ENCODE measurements around the gene C20orf141. TPM values are rescaled to one million over a fixed set of nuclear protein-coding genes. Genes with fewer than 3 reads are reported as not detected.
"Not testable (repeated sequence)": the region's sequence is repeated elsewhere in the genome, so short reads cannot be mapped to it uniquely, and the experiment has no call there.

Gene C20orf141, protein sequence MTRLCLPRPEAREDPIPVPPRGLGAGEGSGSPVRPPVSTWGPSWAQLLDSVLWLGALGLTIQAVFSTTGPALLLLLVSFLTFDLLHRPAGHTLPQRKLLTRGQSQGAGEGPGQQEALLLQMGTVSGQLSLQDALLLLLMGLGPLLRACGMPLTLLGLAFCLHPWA
- total RNA-seq = not detected
- long read RNA-seq = 0 reads

DNA sequence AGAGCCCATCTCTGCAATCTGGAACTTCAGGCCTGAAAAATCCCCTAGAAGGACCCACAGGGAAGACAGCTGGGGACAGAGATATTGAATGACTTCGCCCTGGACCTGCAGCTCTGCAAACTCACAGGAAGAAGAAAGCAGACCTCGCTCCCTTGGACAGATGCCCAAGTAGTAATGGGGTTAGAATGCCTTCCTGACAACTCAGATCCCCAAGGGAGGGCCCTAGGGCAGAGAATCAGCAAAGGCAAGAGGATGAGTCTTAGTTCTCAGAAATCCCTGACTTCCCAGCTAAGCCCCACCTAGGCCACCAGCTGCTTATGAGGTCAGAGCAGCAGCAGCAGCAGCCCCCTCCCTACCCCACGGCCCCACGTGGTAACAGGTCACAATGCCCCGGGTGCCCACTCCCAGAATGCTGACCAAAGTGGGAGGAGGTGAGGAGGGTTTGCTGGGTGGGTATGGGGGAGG is at the start of gene C20orf141:
Gene C20orf141, plus strand, starts transcription at position 401 of the 465 bp plus-strand sequence. CDS start 198 bp downstream, outside the sequence.
- ATAC-seq (peak; percentile 37), DNase-seq (ENCODE audit: missing footprints) (peak; percentile 52)
- intact Hi-C loops (cut with DNase I) = no loop called here

DNA sequence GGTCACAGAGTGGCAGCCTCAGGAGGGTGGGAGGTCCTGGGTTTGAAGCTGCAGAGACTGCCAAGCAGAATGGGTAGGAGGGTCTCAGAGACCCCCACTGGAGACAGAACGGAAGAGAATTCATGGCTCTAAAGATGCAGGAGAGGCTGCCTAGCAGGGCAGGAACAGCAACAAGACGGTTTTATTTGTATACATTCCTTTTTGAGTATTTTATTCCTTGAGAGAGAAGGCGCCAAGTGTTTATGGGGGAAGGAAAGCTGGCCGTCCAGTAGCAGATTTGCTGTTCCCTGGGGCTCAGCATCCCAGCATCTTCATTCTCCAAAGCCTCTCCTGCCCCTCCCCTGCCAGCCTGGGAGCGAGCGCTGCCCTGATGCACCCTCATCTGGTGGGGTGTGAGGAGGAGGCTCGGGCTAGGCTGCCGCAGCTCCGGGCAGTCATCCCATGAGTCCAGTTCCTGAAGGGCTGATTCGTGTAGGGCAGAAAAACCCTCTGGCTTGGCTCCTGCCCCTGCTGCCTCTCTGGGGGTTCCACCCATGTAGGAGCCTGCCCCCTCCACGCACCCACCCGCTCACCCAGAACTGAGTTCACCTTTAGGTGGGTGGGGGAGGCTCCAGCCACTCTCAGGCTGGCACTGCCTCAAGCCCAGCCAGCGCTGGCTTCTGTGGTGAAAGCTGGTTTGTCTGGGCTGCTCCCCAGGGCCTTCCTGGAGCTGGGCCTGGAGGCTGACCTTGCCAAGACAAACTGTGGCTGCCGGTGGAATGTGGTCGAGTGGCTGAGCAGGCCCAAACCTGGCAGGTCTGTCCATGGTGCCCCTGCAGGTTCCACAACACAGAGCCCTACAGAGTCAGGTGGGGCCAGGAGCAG is 46.8 kb upstream of the C20orf141 start:
- intact Hi-C loops (cut with DNase I) = no loop called here
- DNase-seq (ENCODE audit: missing footprints) (no peak), ATAC-seq (peak; percentile 68)

DNA sequence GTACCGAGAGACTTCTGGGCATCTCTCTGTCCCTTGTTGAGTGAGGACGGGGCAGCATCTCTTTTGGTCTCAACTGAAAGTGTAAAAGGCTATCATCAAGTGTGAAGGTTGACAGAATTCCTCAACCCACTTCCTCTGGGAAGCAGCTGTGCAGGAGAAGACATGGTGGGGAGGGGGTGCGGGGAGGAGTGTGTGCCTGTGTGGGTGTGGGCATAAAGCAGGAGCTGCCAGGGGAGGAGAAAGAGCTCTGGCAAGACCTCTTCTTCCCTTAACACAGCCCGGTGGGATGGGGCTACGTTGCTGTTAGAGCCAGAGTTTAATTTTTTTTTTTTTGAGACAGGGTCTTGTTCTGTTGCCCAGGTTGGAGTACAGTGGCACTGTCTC is 46.2 kb upstream of the C20orf141 start:
- intact Hi-C loops (cut with DNase I) = no loop called here
- no peak for DNase-seq (ENCODE audit: missing footprints)
- ATAC-seq = no peak

DNA sequence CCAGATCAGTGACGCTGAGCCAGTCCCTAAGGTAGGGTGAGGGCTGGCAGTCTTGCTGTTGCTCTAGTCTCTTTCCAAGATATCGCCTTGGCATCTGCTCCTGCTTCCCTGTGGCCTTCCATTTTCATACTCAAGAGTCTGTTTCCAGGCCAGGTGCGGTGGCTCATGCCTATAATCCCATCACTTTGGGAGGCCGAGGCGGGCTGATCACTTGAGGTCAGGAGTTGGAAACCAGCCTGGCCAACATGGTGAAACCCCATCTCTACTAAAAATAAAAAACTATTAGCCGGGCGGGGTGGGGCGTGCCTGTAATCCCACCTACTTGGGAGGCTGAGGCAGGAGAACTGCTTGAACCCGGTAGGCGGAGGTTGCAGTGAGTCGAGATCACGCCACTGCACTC is 44.7 kb upstream of the C20orf141 start:
- intact Hi-C loops (cut with DNase I); ATAC-seq: not testable (repeated sequence)

DNA sequence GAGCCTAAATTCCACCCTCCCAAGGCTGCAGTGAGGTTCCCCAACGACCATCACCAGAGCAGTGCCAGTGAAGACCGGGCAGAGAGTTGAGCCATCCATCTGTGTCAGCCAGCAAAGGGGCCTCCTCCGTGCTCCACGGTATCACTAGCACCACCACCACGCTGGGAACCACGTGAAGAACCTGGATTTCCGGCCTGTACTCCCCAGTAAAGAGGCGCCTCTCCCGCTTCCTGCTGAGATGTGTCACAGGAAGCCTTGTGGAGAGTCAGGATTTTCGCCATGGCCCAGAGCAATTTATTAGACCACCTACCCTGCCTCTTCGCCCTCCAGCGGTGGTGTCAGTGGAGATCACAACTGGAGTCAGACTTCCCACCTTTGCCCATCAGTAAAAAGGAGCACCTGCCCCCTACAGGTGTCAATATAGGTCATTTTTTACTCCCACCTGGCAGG is 43.1 kb upstream of the C20orf141 start:
- intact Hi-C loops (cut with DNase I) = no loop called here
- ATAC-seq = no peak

More for the DNA sequence above, 44.7 kb upstream of the C20orf141 start:
- DNase-seq (ENCODE audit: missing footprints) = peak; percentile 52

DNA sequence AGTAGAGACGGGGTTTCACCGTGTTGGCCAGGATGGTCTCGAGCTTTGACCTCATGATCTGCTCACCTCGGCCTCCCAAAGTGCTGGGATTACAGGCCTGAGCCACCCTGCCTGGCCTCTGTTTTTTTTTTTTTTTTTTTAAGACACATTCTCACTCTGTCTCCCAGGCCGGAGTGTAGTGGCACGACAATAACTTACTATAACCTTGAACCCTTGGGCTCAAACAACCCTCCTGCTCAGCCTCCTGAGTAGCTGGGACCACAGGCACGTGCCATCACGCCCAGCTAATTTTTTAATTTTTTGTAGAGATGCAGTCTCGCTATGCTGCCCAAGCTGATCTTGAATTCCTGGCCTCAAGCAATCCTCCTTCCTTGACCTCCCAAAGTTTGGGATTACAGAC is 41.0 kb upstream of the C20orf141 start:
- DNase-seq (ENCODE audit: missing footprints) (no peak), ATAC-seq (no peak)
- intact Hi-C loops (cut with DNase I) = no loop called here

More for the DNA sequence above, 43.1 kb upstream of the C20orf141 start:
- peak; percentile 26 for DNase-seq (ENCODE audit: missing footprints)

DNA sequence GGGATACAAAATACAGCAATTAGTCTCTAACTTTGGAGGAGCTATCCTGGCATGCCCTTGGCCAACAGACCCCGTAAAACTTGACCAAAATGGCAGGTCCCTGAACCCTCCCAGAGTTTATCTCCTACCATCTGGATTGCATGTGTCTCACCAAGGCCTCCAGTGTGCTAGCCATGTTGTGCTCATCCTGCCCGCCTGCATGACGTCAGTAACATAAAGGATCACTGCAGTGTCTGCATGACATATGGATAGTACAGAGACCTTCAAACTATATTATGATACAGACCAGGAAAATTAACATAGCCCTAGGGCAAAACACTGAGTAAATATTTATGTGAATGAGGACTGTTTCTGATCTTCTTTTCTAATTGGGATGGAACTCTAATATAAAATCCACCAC is 39.6 kb upstream of the C20orf141 start:
- no peak for DNase-seq (ENCODE audit: missing footprints)
- ATAC-seq = no peak
- intact Hi-C loops (cut with DNase I) = no loop called here

DNA sequence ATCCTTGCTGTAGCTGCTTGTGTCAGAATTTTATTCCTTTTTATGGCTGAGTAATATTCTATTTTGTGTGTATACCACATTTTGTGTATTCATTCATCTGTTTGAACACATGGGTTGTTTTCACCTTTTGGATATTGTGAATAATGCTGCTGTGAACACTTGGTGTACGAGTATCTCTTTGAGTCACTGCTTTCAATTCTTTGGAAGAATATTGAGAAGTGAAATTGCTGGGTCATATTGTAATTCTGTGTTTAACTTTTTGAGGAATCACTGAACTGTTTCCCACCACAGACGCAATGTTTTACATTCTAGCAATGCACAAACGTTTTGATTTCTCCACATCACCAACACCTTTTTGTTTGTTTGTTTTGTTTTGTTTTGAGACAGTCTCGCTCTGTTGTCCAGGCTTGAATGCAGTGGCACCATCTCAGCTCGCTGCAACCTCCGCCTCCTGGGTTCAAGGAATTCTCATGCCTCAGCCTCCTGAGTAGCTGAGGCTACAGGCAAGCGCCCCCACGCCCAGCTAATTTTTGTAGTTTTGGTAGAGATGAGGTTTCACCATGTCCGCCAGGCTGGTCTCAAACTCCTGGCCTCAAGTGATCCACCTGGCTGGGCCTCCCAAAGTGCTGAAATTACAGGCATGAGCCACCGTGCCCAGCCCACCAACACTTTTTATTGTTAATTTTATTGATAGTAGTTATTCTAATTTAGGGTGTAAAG is 36.0 kb upstream of the C20orf141 start:
- DNase-seq (ENCODE audit: missing footprints) = no peak

DNA sequence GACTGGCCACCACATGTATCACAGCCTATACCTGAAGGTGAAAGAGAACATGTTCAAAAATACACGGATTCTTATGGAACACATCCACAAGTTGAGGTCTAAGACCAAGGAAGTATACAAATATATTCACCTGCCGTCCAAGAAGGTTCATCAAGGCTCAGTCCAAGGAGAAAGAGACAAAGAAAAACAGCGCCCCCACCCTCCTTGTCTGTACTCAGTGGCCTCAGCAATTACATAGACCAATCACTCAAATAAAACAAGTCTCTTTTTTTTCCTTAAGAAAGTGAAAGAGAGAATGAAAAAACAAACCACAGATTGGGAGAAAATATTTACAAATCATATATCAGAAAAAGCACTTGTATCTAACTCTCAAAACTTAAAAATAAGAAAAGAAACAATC is 33.8 kb upstream of the C20orf141 start:
- intact Hi-C loops (cut with DNase I) = loop anchor here (10.0 kb wide), 1 partner anchor 924 kb away; no protein-coding TSS in a partner anchor
- DNase-seq (ENCODE audit: missing footprints) = no peak
- ATAC-seq = no peak

More for the DNA sequence above, 36.0 kb upstream of the C20orf141 start:
- no peak for ATAC-seq
- intact Hi-C loops (cut with DNase I) = no loop called here

DNA sequence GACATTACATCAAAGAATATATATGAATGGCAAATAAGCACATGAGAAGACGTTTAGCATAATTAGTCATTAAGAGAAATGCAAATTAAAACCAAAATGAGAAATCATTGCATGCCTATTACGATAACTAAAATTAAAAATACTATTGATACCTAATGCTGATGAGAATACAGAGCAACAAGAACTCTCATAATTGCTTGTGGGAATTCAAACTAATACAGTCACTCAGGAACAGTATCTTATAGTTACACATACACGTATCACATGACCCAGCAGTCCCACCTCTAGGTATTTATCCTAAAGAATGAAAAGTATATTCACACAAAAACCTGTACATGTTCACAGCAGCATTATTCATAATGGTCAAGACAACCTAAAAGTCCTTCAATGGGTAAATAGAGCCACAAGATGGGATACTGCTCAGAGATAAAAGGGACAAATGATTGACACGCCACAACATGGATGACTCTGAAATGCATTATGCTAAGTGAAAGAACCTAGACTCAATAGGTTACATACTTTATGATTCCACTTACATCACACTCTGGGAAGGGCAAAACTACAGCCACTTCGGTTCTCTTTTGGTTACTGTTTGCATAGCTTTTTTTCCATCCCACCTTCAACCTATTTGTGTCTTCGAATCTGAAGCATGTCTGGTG is 30.8 kb upstream of the C20orf141 start:
- DNase-seq (ENCODE audit: missing footprints) (no peak), ATAC-seq (no peak)
- intact Hi-C loops (cut with DNase I) = loop anchor here (10.0 kb wide), 1 partner anchor 921 kb away; no protein-coding TSS in a partner anchor

DNA sequence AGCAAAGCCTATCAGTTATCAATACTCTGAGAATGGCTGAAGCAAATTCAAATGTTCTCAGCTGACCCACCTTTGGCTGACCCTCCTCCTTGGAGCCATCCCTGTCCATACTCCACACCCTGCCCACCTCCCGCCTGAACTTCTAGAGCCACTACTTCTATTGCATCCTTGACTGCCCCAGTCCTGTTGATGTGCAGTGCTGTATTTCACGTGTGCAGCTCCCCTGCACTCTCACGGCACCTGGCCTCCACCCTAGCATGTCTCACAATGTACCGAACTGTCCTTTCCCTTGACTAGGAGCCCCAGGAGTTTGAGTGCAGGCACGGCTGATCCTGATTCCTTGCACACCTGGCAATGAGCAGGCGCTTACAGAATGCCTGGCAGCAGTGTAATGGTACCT is 21.3 kb upstream of the C20orf141 start:
- intact Hi-C loops (cut with DNase I) = no loop called here
- DNase-seq (ENCODE audit: missing footprints) (no peak), ATAC-seq (no peak)

DNA sequence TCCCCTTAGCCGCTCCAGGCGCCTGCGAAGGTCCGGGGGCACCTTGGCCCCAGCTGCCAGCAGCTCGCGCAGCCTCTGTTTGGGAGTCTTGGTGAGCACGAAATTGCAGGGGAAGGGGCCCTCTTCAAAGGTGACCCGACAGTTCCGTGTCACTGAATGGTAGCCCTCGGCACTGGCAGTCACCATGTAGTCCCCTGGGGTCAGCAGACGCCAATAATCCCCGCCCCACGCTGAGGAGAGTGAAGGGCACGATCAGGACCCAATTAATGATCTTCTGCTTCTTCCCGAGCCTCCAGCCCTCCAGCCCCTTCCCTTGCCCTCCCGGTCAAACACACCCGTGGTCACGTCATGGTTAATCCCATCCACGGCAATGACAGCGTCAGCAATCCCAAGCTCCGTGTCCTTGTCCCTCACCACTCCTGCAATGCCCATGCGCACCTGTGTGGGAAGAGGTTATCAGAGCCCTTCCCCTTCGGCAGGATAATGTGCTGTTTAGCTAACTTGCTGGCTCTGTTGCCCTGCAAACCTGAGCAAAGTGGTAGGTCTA is 20.5 kb upstream of the C20orf141 start:
- no peak for DNase-seq (ENCODE audit: missing footprints)
- intact Hi-C loops (cut with DNase I) = no loop called here
- ATAC-seq = no peak

DNA sequence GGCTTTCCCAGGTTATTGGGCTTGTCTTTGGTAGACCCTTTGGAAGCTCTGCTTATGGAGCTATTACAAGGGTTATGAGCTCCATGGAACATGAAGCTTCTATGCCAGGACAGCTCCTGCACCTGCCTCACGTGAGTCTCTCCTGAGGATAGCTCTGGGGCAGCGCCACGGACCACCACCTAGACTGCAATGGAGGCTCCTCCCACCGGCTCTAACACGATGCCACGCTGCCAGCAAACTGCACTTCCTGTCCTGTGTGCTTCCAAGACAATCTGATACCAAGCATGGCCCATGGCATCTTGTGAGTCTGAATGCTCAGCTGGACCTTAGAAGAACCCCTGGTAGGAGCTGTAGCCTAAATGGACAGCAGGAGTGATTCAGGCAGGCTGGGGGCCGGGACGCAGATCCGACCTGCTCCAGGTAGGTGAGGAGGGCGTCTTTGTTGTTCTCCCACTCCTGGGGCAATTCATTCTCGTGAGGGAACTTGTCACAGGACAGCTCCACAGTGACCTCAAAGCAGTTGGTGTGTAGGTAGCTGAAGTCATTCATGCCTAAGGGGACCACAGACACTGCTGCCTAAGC is 19.8 kb upstream of the C20orf141 start:
- intact Hi-C loops (cut with DNase I) = no loop called here
- ATAC-seq (no peak), DNase-seq (ENCODE audit: missing footprints) (no peak)

DNA sequence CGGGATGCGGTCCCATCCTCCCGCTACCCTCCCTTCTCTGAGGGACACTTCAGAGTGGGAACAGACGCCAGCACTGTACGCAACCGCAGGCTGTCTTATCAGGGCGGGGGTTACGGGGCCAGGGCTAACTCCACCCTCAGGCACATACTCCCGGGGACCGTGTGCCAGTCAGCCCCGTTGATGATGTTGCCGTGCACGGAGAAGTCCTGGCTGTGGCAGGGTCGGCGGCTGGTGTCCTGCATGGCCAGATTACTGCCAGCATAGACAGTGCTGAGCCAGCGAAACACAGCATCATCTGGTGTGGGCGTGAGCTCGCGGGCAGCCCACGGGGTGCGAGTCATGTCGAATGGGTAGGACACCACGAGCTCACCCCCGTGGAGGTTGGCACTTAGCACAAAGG is 19.3 kb upstream of the C20orf141 start:
- intact Hi-C loops (cut with DNase I) = no loop called here
- ATAC-seq (no peak), DNase-seq (ENCODE audit: missing footprints) (no peak)

DNA sequence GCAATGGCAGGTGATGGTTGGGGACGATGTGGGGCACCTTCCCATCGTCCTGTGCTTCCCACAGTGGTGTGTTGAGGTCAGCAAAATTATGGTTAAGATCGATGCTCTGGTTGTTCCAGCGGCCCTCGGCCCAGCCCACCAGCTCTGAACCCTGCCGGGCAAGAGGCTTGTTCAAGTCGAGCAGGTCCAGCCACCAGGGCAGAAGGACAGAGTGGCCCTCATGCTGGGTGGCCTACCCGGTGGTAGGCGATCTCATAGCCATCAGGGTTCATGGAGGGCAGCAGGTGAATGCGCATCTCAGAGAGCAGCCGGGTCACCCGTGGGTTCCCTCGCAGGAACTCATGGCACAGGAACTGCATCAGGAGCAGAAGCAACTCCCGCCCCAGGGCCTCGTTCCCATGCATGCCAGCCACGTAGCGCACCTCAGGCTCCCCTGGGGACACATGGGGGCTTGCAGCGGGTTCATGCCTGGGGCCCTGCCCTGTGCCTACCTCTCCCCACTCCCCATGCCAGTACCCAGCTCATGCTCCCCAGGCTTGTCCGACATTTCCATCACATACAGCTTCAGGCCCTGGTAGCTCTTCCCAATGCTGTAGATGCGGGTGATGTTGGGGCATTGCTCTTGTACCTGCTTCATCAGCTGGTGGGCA is 18.7 kb upstream of the C20orf141 start:
- intact Hi-C loops (cut with DNase I) = no loop called here
- DNase-seq (ENCODE audit: missing footprints) (no peak), ATAC-seq (no peak)

DNA sequence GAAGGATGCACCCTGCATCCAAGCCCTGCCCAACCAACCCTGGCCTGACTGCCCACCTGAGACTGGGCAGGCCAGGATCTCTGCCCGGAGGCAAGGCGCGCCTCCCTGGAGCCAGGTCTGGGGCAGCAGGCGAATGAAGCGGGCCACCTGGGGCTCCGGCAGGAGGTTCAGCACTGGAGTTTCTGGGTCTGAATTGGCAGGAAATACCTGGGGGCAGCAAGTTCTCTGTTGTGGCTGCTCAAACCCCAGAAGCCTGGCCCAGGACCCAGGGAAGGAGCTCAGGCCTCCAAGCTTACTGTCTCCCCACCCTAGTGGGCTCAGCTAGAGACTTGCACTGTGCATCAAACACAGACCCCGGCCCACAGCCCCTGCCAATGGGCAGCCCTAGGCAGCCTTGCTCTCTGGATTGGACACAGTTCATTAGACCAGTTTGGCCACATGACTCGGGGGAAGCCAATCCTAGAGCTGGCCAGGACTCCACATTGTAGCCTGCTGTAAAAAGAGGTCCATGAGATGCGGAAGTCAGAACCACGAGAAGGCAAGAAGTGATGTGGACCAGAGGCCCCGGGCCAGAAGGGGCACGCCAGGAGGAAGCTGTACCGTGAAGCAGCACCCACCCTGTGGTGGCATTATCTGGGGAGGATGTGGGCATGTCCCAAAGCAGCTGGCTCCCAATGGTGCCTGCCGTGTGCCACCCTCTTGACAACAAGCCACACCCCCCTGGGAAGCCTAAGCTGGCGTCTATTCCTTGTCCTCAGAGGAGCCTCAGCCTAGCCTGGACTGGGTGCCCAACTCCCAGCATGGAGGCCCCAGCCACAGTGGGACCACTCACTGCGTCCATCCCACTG is 17.4 kb upstream of the C20orf141 start:
- DNase-seq (ENCODE audit: missing footprints) = no peak
- ATAC-seq = no peak
- intact Hi-C loops (cut with DNase I) = no loop called here

Measured in Right ventricle myocardium inferior (tissue), 1 donor.